ENCODE measurements around the gene C9orf152. TPM values are rescaled to one million over a fixed set of nuclear protein-coding genes. Genes with fewer than 3 reads are reported as not detected.

The C9orf152 gene
- total RNA-seq, 2 experiments from 2014 or later: not detected

GRCh38 chr9:110192531-110193261 is 15.3 kb downstream of the C9orf152 start:
- Mint-ChIP-seq H3K27ac (no peak overlapping the region), H3K27me3 (no peaks in the 10 kb centered on the region), H3K36me3 (ENCODE audit: low read depth) (no peaks in the 10 kb centered on the region), H3K4me3 (no peak overlapping the region), H3K4me1 (no peaks in the 10 kb centered on the region), H3K9me3 (ENCODE audit: low read depth) (no peaks in the 10 kb centered on the region)
- ChIA-PET POLR2A (no interaction called here), CTCF (interaction anchor here (0.9 to 1.5 kb wide), 3 partner anchors 24 to 164 kb away, joined by 3 to 5 read pairs (median 4); no protein-coding TSS in a partner anchor)
- ATAC-seq (no peak), DNase-seq (no peak)
- intact Hi-C loops (cut with DNase I, micrococcal nuclease): no loop called here

DNA sequence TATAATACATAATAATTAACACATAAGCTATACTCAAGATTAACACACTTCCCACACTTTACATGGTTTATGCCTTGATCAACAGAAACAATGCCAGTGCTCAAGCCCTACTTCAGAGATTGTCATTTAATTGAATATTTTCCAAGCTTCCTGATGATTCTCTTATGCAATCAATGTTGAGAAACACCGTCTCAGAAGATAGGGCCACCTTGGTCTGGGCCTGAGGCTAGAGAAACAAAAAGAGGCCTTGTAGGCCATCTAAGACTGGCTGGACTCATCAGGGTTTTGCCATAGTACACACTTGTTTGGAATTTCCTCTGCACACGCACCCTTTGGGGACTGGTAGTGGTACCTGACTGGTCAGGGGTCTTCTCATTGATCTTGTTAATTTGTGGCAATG is 16.3 kb downstream of the C9orf152 start:
- intact Hi-C loops (cut with DNase I, micrococcal nuclease): no loop called here
- ATAC-seq (no peak), DNase-seq (no peak)
- no peaks in the 10 kb centered on the region for H3K9me3 Mint-ChIP-seq (ENCODE audit: low read depth)
- no peaks in the 10 kb centered on the region for H3K27me3 Mint-ChIP-seq
- POLR2A ChIA-PET: no interaction called here
- CTCF ChIA-PET: no interaction called here
- no peak overlapping the region for H3K27ac Mint-ChIP-seq
- no peaks in the 10 kb centered on the region for H3K4me1 Mint-ChIP-seq
- H3K36me3 Mint-ChIP-seq (ENCODE audit: low read depth): no peaks in the 10 kb centered on the region
- no peak overlapping the region for H3K4me3 Mint-ChIP-seq

- ATAC-seq: no peak
- no peaks in the 10 kb centered on the region for H3K4me1 Mint-ChIP-seq
- no peak overlapping the region for H3K4me3 Mint-ChIP-seq
- no peak overlapping the region for H3K27ac Mint-ChIP-seq
- H3K36me3 Mint-ChIP-seq (ENCODE audit: low read depth): no peaks in the 10 kb centered on the region
- DNase-seq: no peak
- intact Hi-C loops (cut with DNase I, micrococcal nuclease): no loop called here
- H3K27me3 Mint-ChIP-seq: no peaks in the 10 kb centered on the region
- POLR2A ChIA-PET: no interaction called here
- no peaks in the 10 kb centered on the region for H3K9me3 Mint-ChIP-seq (ENCODE audit: low read depth)
- CTCF ChIA-PET: interaction anchor here (0.6 to 1.1 kb wide), 3 partner anchors 23 to 483 kb away, joined by 3 to 6 read pairs (median 3); no protein-coding TSS in a partner anchor
These were observed 18.2 kb downstream of the C9orf152 start for GRCh38 chr9:110189559-110190320.

DNA sequence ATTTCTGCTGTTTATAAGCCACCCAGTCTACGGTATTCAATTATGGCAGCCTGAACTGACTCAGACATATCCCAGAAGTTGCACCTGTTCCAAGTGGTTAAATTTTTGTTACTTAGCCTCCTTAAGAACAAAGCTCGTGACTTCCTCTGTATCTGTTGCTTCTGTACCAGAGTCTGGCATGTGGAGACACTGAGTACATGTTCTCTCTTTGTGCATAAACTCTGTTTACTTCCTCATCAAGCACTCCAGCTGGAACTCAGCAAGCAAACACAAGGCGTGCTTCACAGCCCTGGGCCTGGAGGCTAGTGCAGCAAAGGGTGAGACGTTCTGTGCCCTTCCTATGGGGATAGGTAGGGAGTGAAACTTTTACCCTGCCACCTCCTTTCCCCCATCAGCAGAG is 19.0 kb downstream of the C9orf152 start:
- Mint-ChIP-seq H3K27ac (no peak overlapping the region), H3K4me1 (no peaks in the 10 kb centered on the region), H3K4me3 (no peak overlapping the region), H3K9me3 (ENCODE audit: low read depth) (no peaks in the 10 kb centered on the region), H3K27me3 (no peaks in the 10 kb centered on the region), H3K36me3 (ENCODE audit: low read depth) (no peaks in the 10 kb centered on the region)
- no peak for DNase-seq
- ChIA-PET POLR2A (no interaction called here), CTCF (interaction anchor here (0.6 to 1.0 kb wide), 3 partner anchors 29 to 482 kb away, joined by 3 to 6 read pairs (median 3); no protein-coding TSS in a partner anchor)
- intact Hi-C loops (cut with DNase I, micrococcal nuclease): no loop called here
- no peak for ATAC-seq

- POLR2A ChIA-PET: no interaction called here
- H3K4me1 Mint-ChIP-seq: no peaks in the 10 kb centered on the region
- H3K36me3 Mint-ChIP-seq (ENCODE audit: low read depth): no peaks in the 10 kb centered on the region
- ATAC-seq (no peak), DNase-seq (no peak)
- H3K27ac Mint-ChIP-seq: no peak overlapping the region
- no peaks in the 10 kb centered on the region for H3K9me3 Mint-ChIP-seq (ENCODE audit: low read depth)
- H3K27me3 Mint-ChIP-seq: no peaks in the 10 kb centered on the region
- intact Hi-C loops (cut with DNase I, micrococcal nuclease): no loop called here
- H3K4me3 Mint-ChIP-seq: no peak overlapping the region
- CTCF ChIA-PET: interaction anchor here (0.8 to 1.0 kb wide), 2 partner anchors 25 to 30 kb away, joined by 3 read pairs; no protein-coding TSS in a partner anchor
These were observed 19.9 kb downstream of the C9orf152 start for GRCh38 chr9:110188101-110188500.

DNA sequence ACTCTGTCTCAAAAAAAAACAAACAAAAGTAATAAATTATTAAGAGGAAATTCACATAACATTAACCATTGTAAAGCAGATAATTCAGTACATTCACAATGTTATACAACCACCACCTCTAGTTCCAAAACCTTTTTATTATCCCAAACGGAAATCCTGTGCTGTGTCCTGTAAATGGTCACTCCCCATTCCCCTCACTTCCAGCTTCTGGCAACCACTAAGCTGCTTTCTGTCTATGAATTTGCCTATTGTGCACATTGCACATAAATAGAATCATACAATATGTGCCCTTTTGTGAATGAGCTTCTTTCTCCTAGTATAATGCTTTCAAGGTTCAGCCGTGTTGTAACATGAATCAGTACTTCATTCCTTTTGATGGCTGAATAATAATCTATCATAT is 20.8 kb downstream of the C9orf152 start:
- H3K27me3 Mint-ChIP-seq: no peaks in the 10 kb centered on the region
- no peak overlapping the region for H3K27ac Mint-ChIP-seq
- ATAC-seq (no peak), DNase-seq (no peak)
- intact Hi-C loops (cut with DNase I, micrococcal nuclease): no loop called here
- no peaks in the 10 kb centered on the region for H3K36me3 Mint-ChIP-seq (ENCODE audit: low read depth)
- ChIA-PET CTCF (interaction anchor here (0.6 kb wide), 1 partner anchor 369 kb away, joined by 3 read pairs; no protein-coding TSS in a partner anchor), POLR2A (no interaction called here)
- H3K4me1 Mint-ChIP-seq: no peaks in the 10 kb centered on the region
- no peaks in the 10 kb centered on the region for H3K9me3 Mint-ChIP-seq (ENCODE audit: low read depth)
- no peak overlapping the region for H3K4me3 Mint-ChIP-seq

- no peaks in the 10 kb centered on the region for H3K36me3 Mint-ChIP-seq (ENCODE audit: low read depth)
- no peak overlapping the region for H3K27ac Mint-ChIP-seq
- ATAC-seq (peak; percentile 55), DNase-seq (no peak)
- no peaks in the 10 kb centered on the region for H3K27me3 Mint-ChIP-seq
- H3K4me3 Mint-ChIP-seq: no peak overlapping the region
- ChIA-PET POLR2A (no interaction called here), CTCF (interaction anchor here (0.6 to 1.5 kb wide), 3 partner anchors 33 to 368 kb away, joined by 3 to 4 read pairs (median 3); no protein-coding TSS in a partner anchor)
- no peaks in the 10 kb centered on the region for H3K4me1 Mint-ChIP-seq
- H3K9me3 Mint-ChIP-seq (ENCODE audit: low read depth): no peaks in the 10 kb centered on the region
- intact Hi-C loops (cut with DNase I, micrococcal nuclease): no loop called here
These were observed 21.7 kb downstream of the C9orf152 start for GRCh38 chr9:110186254-110186653.

DNA sequence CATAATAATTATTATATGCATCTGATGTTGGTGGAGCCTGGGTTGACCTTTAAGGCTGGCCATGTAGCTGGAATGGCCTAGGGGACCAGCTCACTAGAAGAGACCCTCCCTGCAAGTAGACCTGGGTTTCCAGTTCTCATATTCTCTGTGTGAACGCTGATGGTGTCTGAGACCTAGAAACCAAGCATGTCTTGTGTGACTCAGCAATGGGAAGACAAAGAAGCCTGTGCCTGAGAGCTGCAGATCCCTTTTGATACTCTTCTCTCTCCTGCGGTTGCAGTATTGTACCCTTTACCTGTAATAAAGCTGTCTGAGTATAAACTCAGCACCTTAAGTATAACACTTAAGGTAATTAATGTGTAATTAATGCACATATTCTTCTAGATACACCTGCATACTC is 22.2 kb downstream of the C9orf152 start:
- no peak overlapping the region for H3K4me3 Mint-ChIP-seq
- intact Hi-C loops (cut with DNase I, micrococcal nuclease): no loop called here
- H3K9me3 Mint-ChIP-seq (ENCODE audit: low read depth): no peaks in the 10 kb centered on the region

GRCh38 chr9:110183208-110184145 is 24.5 kb downstream of the C9orf152 start:
- Mint-ChIP-seq H3K4me1 (peaks cover 2% of the 10 kb centered on the region), H3K27me3 (no peaks in the 10 kb centered on the region), H3K9me3 (ENCODE audit: low read depth) (no peaks in the 10 kb centered on the region), H3K27ac (no peak overlapping the region), H3K4me3 (no peak overlapping the region), H3K36me3 (ENCODE audit: low read depth) (no peaks in the 10 kb centered on the region)
- intact Hi-C loops (cut with DNase I, micrococcal nuclease): loop anchor here (1.0 to 2.0 kb wide), 5 partner anchors 34 to 1116 kb away; no protein-coding TSS in a partner anchor
- DNase-seq (peak; percentile 77), ATAC-seq (peak; percentile 90)
- ChIA-PET CTCF (interaction anchor here (0.6 to 2.8 kb wide), 27 partner anchors 12 to 1437 kb away, joined by 3 to 25 read pairs (median 4); no protein-coding TSS in a partner anchor), POLR2A (no interaction called here)

More for the DNA sequence above, 22.2 kb downstream of the C9orf152 start:
- no peaks in the 10 kb centered on the region for H3K27me3 Mint-ChIP-seq
- POLR2A ChIA-PET: no interaction called here
- H3K36me3 Mint-ChIP-seq (ENCODE audit: low read depth): no peaks in the 10 kb centered on the region
- H3K27ac Mint-ChIP-seq: no peak overlapping the region
- no peak for ATAC-seq
- CTCF ChIA-PET: interaction anchor here (0.8 to 1.5 kb wide), 5 partner anchors 32 to 610 kb away, joined by 3 to 6 read pairs (median 4); no protein-coding TSS in a partner anchor
- no peak for DNase-seq
- no peaks in the 10 kb centered on the region for H3K4me1 Mint-ChIP-seq

DNA sequence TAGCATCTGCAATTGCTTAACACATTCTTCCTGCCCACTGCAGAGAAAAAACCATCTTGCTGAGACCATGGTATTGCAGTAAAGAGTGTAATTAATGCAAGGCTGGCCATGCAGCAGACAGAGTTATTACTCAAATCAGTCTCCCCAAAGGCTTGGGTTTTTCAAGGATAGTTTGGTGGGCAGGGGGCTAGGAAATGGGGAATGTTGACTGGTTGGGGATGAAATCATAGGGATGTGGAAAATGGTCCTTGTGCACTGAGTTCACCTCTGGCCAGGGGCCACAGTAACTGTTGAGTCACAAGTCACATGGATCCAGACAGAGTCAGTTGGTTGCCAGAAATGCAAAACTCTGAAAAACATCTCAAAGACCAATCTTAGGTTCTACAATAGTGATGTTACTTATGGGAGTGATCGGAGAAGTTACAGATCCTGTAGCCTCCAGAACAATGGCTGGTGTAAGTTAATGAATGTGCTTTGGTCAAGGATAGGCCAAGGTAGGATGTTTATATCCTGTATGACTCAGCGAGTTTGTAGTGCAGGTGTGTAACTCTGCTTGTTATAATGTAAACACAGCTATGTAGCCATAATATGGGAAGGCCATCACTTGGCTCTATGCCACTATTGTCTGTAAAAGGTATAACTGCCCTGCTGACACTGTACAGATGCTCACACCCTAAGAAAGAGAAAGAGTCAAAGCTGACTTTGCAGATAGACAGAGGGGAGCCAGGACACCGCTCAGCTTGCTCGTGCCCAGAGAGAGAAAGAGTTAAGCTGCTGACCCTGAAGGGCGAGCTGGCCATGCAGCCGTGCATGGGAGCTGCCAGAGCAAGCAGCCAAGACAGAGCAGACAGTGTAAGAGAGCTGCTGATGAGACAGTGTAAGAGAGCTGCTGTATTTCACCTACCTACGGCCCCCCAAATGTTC is 27.2 kb downstream of the C9orf152 start:
- H3K27ac Mint-ChIP-seq: no peak overlapping the region
- no peaks in the 10 kb centered on the region for H3K36me3 Mint-ChIP-seq (ENCODE audit: low read depth)
- intact Hi-C loops (cut with DNase I, micrococcal nuclease): no loop called here
- no peaks in the 10 kb centered on the region for H3K27me3 Mint-ChIP-seq
- H3K9me3 Mint-ChIP-seq (ENCODE audit: low read depth): no peaks in the 10 kb centered on the region
- no peak for ATAC-seq
- peaks cover 2% of the 10 kb centered on the region for H3K4me1 Mint-ChIP-seq
- CTCF ChIA-PET: interaction anchor here (0.5 to 1.6 kb wide), 3 partner anchors 11 to 443 kb away, joined by 4 to 6 read pairs (median 4); no protein-coding TSS in a partner anchor
- no peak overlapping the region for H3K4me3 Mint-ChIP-seq
- POLR2A ChIA-PET: no interaction called here
- no peak for DNase-seq

Measured in activated CD4-positive, alpha-beta T cell treated with anti-CD3 and anti-CD28 coated beads for 36 hours (primary cell).